Forelimb muscle (tissue), 1 donor: ENCODE results near the gene IL34. TPM values are rescaled to one million over a fixed set of nuclear protein-coding genes. Genes with fewer than 3 reads are reported as not detected.
"Not testable (repeated sequence)": the region's sequence is repeated elsewhere in the genome, so short reads cannot be mapped to it uniquely, and the experiment has no call there.

Experiments
- DNase-seq: peaks from one replicate; pipeline ENCODE4 v3.0.0-alpha.2; 2013; ENCODE audit warnings: low read depth
- polyA plus RNA-seq: library from polyadenylated mRNA; unstranded; fragments of 120-200 nt; gene quantifications from one replicate; pipeline ENCODE4 v1.2.1, GENCODE V29; 2013; ENCODE audit not compliant: insufficient read length

IL34 gene
- polyA plus RNA-seq, 1 donor, result 5.0 TPM

DNA sequence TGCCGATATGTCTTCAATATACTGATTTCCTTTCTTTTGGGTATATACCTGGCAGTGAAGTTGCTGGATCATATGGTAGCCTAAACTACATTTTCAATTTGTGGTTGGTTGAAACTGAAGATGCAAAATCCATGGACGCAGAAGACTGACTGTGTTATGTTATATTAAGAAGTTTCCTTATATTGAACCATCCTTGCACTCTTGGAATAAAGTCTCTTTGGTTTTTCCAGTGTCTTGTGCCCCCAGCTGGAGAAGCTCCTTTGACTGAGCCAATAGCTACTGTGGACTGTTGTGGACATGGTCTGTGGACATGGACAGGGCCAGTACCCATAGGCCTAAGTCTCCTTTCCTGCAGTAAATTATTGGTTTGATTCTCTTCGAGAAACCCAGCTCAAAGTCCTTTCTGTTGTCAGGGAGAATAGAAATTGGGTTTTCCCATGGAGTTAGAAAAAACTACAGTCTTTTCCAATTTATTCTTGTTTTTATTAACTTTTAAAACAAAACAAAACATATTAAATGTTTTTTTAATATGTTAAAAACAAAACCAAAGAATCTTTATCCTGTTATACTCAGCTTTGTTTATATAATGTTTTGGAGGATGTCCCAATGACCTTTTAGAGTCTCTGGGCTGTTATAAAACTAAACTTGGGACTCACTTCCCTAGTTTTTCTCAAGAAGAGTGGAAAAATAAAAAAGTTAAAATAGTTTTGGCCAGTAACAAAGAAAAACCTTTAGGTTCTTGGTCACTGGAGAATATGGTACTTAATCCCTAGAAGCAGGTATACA lies 15.2 kb upstream of the IL34 start:
- no peak for DNase-seq

DNA sequence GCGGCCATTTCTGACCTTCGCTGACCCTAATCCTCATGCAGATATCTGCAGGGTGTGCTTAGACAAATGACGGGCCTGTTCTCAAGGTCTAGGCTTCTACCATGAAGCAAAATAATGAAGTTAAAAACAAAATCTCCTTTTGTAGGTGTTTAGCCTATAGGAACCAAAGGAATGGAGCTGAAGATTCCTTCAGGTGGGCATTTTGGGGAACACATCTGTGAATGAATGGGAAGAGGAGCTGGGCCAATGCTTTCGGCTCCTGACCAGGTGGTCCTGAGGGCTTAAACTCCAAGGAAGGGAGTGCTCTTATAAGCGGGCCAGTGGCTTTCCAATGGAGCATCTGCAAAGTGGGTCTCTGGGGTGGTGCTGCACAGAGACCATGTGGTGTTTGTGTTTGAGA lies 14.1 kb upstream of the IL34 start:
- DNase-seq, result no peak

DNA sequence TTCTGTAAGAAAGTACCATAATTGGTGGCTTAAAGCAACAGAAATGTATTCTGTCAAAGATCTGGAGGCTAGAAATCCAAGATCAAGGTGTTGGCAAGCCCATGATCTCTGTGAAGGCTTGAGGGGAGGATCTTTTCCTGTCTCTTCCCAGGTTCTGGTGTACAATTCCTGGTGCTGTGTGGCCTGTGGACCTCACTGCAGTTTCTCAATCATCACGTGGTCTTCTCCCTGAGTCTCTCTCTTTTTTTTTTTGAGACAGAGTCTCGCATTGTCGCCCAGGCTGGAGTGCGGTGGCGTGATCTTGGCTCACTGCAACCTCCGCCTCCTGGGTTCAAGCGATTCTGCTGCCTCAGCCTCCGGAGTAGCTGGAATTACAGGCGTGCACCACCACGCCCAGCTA lies 12.7 kb upstream of the IL34 start:
- not testable (repeated sequence) for DNase-seq

DNA sequence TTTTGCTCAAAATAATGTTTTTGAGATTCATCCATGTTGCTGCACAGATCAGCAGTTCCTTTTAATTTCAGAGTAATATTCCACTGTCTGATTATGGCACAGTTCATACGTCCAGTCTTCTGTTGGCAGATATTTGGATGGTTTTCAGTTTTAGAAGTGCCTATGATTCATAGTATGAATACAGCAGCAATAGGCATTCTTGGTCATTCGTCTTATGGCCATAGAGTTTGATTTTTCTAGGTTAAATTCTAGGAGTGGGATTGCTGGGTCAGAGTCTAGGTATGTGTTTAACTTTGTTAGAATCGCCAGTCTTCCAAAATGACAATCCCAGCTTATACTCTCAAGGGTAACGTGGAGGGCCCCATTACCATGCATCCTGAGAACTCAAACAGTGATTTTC lies 11.5 kb upstream of the IL34 start:
- no peak for DNase-seq

DNA sequence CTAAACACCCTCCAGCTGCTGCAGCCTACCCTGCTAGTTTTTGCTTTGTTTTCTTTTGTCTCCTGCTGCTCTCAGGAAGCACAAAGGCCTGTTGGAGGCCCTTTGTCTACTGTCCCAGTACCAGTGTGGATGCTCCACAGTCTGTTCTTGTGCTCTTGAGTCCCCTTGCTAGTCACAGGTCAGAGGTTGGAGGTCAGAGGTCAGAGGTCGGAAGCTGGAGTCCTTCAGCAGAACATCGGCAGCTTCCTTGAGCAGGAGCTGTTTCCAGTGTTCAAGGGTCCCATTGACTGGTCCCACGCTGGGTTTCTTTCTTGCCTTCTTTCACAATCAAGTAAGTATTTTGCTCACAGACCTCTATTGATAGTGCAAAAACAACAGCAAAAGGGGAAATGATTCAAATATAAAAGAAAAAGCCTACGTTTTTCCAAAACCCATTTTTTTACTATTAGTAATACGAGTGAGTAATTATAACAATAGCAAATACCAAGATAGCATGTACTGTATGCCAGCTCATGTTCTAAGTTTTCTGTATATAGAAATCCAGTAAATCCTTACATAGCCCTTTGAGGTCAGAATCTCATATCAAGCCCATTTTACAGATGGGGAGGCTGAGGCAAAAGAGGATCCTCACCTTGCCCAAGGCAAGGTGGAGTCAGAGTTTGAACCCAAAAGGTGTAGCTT lies 10.9 kb upstream of the IL34 start:
- no peak for DNase-seq

DNA sequence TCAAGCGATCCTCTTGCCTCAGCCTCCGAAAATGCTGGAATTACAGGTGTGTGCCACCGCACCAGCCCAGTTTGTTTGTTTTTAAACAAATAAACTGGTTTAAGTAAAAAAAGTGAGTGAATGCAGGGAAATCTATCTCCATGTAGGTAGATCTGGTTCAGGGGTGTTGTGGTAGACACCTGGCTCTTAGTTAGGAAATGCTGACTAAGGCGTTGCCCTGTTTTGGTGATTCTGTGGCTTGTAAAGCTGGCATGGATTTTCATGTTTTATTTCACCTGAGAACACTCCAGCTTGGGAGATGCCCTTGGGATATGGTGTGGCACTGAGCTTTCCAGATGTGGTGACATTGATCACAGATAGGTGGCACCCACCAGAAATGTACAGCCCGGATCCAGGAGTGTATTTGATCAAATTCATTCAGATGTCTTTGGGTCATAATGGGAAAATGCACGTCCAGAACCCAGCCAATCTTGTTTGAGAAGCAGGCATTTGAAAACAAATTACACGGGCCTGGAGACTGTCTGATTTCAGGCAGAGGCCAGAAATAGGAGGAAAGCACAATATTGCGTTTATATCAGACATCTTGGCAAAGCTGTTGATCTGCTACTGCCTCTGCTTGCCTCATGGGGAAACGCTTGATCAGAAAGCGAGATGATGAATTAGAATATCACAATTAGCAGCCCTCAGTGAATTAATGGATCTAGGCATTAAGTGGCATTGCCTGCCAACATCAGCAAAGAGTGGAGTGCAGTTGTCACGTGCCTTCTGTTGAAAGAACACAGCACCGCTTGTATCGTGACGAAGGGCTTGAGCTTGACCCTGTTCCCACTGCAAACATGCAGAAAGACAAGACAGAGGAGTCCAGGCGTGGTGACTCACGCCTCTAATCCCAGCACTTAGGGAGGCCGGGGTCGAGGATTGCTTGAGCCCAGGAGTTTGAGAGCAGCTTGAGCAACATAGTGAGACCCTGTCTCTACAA lies 7.3 kb upstream of the IL34 start:
- no peak for DNase-seq

DNA sequence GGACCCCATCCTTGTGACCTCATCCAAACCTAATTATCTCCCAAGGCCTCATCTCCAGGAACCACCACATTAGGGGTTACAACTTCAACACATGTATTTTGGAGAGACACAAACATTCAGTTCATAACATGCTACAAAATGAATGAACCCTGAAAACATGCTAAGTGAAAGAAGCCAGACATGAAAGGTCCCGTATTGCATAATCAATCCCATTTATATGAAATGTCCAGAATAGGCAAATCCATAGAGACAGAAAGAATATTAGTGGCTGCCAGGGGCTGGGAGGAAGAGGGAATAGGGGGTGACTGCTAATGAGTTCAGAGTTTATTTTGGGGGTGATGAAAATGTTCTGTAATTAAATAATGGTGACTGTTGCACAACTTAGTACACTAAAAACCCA lies 3.7 kb upstream of the IL34 start:
- no peak for DNase-seq

DNA sequence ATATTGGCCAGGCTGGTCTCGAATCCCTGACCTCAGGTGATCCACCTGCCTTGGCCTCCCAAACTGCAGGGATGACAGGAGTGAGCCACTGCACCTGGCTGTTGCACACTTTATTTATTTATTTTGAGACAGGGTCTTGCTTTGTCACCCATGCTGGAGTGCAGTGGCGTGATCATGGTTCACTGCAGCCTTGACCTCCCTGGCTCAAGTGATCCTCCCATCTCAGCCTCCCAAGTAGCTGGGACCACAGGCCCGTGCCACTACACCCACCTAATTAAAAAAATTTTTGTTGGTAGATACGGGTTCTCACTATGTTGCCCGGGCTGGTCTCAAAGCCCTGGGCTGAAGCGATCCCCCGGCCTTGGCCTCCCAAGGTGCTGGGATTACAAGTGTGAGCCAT lies 3.1 kb upstream of the IL34 start:
- not testable (repeated sequence) for DNase-seq

DNA sequence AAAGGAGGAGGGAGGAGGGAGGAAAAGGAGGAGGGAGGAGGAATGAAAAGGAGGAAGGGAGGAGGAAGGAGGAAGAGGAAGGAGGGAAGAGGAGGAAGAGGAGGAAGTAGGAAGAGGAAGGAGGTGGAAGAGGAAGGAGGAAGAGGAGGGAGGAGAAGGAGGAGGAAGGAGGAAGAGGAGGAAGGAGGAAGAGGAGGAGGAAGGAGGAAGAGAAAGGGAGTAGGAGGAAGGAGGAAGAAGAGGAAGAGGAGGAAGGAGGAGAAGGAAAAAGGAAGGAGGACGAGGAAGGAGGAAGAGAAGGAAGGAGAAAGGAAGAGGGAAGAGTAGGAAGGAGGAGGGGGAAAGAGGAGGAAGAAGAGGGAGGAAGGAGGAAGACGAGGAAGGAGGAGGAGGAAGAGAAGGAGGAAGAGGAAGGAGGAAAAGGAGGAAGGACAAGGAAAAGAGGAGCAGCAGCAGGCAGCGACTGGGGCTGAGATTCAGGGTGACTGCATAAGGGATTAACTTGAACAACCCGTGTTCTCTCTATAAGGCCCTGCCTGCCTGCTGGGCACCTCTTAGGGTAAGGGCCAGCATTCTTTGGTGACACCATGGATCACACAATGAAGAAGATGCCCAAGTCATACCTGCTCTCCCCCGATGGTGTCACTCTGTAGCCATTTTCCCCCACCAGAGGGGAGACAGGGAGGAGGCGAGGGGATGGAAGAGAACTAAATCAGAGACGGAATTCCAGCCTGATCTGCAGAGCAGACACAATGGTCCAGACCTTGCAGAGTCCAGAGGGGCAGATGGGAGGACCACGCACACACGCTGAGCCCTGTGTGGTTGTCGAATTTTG lies 1.4 kb upstream of the IL34 start:
- DNase-seq, result no peak

DNA sequence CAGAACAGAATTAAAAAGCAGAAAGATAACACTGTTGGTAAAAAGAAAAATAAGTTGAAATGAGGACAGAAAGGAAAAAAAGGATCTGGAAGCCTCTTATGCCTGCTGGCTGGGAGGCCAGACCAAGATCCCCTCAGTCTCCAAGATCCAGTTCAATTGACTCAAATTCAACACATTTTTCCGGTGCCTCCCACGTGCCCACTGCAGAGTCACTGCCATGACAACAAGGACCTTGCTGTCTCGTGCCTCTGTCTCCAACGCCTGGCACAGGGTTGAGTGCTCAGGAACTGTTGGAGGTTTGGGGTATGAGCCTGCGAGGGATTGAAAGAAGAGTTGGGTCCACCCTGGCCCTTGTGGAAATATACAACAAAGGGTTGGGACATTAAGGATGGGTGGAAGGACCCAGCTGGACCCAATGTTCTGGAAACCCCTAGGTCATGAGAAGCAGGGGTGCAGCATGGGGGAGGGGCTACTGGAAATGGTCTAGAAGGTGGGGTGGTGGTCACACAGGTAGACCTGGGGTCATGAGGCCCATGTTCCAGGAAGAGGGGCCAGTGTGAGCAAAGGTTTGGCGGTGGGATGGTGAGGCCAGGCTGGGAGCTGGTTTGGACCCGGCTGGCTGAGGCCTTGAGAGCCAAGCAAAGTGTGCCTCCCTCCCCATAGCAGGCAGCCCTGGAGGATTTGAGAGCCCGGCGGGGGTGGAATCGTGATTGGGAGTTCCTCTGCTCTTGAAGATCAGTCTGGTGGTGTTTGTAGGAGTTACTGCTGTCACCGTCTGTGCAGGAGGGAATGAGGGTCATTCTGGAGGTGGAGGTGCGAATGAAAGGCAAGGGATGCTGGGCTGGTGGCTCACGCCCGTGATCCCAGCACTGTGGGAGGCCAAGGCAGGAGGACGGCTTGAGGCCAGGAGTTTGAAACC lies 1.3 kb downstream of the IL34 start:
- DNase-seq, result no peak

DNA sequence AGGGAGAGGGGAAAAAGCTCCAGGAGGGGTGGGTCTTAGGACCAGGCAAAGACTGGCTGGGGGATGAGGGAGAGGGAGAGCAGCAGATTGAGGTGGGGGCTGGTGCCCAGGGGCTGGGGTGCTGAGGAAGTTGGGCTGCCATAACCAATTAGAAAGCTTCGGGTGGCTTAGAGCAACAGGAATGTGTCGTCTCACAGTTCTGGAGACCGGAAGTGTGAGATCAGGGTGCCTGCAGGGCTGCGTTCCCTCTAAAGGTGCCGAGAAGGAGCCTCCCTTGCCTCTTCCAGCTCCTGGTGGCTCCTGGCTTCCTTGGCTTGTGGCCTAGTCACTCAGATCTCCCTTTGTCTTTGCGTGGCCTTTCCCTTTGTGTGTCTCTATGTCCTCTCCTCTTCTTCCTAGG lies 2.2 kb downstream of the IL34 start:
- no peak for DNase-seq

DNA sequence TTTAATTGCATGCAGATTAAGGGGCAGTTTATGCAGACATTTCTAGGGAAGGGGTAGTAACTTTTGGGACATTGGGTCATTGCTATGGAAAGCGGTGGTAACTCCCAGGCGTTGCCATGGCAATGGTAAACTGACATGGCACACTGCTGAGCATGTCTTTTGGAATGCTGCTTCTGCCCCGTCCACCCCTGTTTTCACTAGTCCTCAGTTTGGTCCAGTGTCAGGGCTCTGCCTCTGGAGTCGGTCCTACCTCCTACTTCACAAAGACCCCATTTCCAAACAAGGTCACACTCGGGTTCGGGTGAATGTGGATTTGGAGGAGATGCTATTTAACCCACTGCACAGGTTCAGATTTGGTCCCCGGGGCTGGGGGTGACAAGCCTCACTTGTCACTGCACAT lies 2.9 kb downstream of the IL34 start:
- DNase-seq, result no peak

DNA sequence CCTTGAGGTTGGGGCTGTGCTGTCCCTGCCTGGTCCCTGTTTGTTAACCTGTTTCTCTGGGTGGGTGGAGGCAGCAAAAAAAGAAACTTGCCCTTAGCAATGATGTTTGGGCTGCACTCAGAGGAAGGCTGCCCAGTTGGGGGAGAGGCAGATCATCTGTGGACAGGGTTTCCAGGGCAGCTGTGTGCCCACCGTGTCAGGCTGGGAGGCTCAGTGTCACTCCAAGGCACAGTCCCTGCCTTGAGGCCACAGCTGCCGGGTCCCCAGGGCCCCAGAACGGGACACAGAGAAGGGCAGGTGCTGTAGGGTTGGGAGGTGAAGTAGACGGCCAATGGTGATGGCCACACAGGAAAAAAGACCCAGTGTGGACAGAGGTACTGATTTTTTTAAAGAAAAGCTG lies 3.9 kb downstream of the IL34 start:
- no peak for DNase-seq

DNA sequence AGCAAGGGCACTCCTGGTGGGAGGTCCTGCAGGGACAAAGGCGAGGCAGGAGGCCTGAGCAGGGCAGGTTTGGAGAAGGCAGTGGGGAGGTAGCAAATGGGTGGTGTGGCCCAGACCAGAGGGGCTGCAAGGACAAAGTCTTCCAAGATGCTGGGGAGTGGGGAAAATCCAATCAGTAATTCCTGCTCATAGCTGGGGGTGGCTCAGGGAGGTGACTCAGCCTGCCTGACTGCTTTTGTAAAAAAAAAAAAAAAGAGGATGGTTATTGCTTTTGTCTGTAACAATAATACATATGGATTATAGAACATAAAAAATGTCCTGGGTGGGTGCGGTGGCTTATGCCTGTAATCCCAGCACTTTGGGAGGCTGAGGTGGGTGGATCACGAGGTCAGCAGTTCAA lies 5.2 kb downstream of the IL34 start:
- no peak for DNase-seq

DNA sequence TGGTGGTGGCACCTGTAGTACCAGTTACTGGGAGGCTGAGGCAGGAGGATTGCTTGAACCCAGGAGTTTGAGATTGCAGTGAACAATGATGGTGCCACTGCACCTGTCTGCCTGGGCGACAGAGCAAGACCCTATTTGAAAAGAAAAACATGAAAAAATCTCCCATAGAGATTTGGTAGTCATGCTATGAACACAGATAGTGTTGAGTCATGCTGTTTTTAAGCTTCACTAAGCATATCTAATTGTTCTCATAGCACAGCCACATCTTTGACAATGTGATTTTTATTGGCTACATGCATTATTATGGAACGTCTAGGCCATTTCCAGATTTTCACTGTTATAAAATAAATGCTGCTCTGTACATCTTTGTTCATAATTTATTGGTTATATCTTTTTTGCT lies 6.0 kb downstream of the IL34 start:
- no peak for DNase-seq

DNA sequence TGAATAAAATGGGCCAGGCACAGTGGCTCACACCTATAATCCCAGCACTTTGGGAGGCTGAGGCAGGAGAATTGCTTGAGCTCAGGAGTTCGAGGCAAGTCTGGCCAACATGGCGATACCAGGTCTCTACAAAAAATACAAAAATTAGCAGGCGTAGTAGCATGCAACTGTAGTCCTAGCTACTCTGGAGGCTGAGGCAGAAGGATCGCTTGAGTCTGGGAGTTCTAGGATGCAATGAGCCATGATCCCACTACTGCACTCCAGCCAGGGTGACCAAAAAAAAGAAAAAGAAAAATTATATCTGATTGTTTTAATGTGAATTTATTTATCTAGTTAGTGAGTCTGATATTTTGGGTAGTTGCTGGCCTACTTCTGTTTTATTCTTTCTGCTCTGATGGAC lies 7.0 kb downstream of the IL34 start:
- no peak for DNase-seq

DNA sequence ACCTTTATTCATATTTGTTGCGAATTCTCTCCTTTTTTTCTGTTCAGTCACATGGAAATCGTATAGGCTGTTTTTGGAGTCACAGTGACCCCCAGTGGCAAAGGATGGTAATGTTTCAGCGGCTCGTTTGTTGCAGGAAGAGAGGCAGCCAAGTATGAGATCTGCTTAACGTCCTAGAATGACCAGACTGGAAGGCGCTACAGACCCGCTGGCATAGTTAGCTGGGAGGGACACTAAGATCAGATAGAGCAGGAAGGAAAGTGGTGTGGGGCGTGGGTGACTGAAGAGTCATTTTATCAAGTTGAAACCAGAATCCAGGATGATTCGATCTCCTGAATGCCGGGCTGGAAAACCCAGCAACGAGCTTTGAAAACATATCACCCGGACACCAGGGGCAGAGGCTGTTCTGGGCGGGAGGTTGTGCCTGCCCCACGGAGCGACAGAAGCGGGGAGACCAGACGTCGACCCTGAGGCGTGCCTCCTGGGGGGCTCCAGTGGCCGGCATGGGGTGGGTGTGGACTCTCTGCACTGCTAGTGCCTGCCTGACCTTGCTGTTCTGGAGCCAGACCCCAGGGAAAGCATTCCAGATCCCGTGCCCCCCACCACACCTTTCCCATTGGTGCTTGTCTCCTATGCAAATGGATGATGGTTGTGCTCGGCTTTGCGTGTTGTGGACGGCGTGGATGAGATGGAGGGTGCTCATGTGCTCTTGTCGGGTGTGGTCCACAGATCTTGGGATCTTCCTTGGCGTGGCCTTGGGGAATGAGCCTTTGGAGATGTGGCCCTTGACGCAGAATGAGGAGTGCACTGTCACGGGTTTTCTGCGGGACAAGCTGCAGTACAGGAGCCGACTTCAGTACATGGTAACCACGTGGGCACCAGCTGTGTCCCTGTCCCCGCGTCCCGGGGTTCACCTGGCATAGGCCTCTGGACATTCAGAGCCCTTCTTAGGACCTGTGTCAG lies 7.7 kb downstream of the IL34 start:
- peak; percentile 69 for DNase-seq

DNA sequence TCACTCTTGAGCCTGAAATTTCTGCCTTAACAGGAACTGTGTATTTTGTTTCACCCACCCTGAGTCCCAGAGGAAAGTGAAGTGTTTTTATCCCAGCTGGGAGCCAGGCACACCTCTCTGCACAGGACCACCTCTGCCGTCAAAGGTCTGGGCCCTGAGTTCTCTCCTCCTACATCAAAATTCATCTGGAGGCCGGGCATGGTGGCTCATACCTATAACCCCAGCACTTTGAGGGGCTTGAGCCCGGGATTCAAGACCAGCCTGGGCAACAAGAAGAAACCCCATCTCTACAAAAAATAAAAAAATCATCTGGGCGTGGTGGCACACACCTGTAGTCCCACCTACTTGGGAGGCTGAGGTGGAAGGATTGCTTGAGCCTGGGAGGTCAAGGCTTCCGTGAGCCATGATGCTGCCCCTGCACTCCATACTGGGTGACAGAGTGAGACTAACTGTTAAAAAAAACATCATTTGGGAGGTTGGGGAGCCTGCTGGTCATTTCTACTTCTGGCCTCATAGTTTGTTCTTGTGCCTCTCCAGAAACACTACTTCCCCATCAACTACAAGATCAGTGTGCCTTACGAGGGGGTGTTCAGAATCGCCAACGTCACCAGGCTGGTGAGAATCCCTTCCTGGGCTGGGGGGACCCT lies 9.8 kb downstream of the IL34 start:
- DNase-seq, result no peak
